ENCODE data around the gene PYURF. TPM values are rescaled to one million over a fixed set of nuclear protein-coding genes. Genes with fewer than 3 reads are reported as not detected.
A peak's percentile ranks its signal among the peaks of the same experiment; 100 is the strongest.

PYURF gene, protein sequence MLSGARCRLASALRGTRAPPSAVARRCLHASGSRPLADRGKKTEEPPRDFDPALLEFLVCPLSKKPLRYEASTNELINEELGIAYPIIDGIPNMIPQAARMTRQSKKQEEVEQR
- 41.6 and 46.6 TPM in 2 replicates for total RNA-seq (2022)
- Bru-seq, nascent RNA, result percentile 92 among the genes with signal in this experiment
- percentile 95 among the genes with signal in this experiment for BruChase-seq, experiment 1, labeled RNA remaining after a 2-hour chase
- percentile 98 among the genes with signal in this experiment for BruChase-seq, experiment 2, labeled RNA remaining after a 6-hour chase
- long read RNA-seq, transcript PYURF-201 (2 exons, 1,361 nt), result major isoform, 228 of 232 reads
- long read RNA-seq, partial matches to known transcripts, result 2 of 232 reads
- long read RNA-seq, other reads (novel, unspliced or antisense), result 2 of 232 reads

DNA sequence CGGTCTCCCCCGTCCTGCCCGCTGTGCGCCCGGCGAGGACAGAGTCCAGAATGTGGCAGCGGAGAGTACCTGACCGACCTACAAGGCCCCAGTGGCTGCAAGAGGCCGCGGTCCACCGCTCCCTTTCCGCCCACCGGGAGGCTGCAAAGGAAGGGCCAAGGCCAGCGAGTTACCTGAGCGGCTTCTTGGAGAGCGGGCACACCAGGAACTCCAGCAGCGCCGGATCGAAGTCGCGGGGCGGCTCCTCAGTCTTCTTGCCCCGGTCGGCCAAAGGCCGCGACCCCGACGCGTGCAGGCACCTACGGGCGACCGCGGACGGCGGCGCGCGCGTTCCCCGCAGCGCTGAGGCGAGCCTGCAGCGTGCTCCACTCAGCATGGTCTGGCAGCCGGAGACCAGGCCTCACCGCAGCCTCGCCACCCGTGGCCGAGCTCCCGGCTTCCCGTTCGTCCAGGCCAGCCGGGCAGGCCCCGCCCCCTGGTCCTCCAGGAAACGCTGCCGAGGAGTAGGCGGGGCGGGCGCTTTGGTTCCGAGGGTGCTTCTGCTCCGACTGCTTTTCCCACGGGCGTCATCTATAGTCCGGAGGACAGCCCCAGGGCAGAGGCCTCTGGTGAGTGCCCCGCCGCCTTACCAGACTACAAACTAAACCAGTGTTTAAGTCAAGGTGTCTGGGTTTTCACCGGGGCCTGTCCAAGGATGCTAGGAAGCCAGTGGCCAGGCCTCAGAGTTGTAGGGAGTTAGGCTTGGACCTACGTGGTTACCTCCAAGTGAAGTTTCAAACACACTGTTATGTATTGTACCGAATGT lies at the start of gene PYURF:
PYURF (minus strand) TSS at position 452 of the 805 bp plus-strand sequence; CDS start at position 376, 76 bp downstream.
- H3K36me3 ChIP-seq (ENCODE audit: control insufficient read depth, insufficient read depth, low read length), result no peaks in the 10 kb centered on the region
- DNase-seq, result peak; percentile 93 to 95
- H3K27me3 ChIP-seq (replicated peaks; ENCODE audit: control insufficient read depth, insufficient read depth, low read length), result no peaks in the 10 kb centered on the region
- TF ChIP-seq CTCF (IDR thresholded peaks at IDR 0.05; ENCODE audit: insufficient read depth in 1 of 2, low read depth in 1 of 2, low read length in 1 of 2, severe bottlenecking in 1 of 2, unreplicated experiment in 1 of 2), result no peak
- Mint-ChIP-seq H3K9me3 (ENCODE audit: unreplicated experiment) (no peaks in the 10 kb centered on the region), H3K27me3 (ENCODE audit: insufficient read depth, unreplicated experiment) (no peaks in the 10 kb centered on the region), H3K4me1 (ENCODE audit: low read depth, unreplicated experiment) (peaks cover 7% of the 10 kb centered on the region), H3K4me3 (ENCODE audit: unreplicated experiment) (peak within 1 kb of the TSS; percentile 93), H3K36me3 (ENCODE audit: insufficient read depth, unreplicated experiment) (peaks cover 12% of the 10 kb centered on the region), H3K27ac (ENCODE audit: unreplicated experiment) (peak within 1 kb of the TSS; percentile 91)
- no TSS peak for BruUV-seq (replicated peaks)
- intact Hi-C loops (cut with micrococcal nuclease; ENCODE audit: unreplicated experiment), result loop anchor here (2.0 kb wide), 2 partner anchors 145 to 239 kb away; partner anchors contain the start of genes HERC6 and PPM1K
- H3K4me1 ChIP-seq, result peaks cover 7% of the 10 kb centered on the region; the same call in 1 of the 2 replicates
- H3K9me3 ChIP-seq, result no peaks in the 10 kb centered on the region
- ChIA-PET CTCF (interaction anchor here (0.7 to 2.0 kb wide), 2 partner anchors 136 to 304 kb away, joined by 3 to 25 read pairs; no protein-coding TSS in a partner anchor), POLR2A (interaction anchor here (1.6 kb wide), 1 partner anchor 136 kb away, joined by 6 read pairs; no protein-coding TSS in a partner anchor)
- H3K4me3 ChIP-seq (ENCODE audit: low read depth, low read length), result peak within 1 kb of the TSS; percentile 56

DNA sequence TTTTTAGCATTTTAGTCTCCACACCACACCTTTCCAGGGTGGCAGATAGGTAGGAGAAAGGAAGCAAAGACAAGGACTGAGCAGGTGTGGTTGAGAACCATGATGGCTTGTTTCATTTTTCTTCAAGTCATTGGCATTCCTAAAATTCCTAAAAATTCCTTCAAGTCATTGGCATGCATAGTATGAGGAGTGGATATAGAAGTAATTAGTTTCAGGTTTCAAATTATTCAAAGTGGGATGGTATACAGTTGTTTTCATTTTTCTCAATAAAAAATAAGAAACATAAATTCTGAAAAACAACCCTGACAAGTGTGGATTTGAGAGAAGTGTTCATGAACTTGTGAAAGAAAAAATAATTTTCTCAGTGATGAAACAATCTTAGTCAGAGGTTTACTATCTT lies 46.4 kb upstream of the PYURF start:
- peaks cover 4% of the 10 kb centered on the region for H3K4me1 ChIP-seq
- BruUV-seq (replicated peaks), result no TSS peak
- Mint-ChIP-seq H3K4me3 (ENCODE audit: unreplicated experiment) (no peak overlapping the region), H3K36me3 (ENCODE audit: insufficient read depth, unreplicated experiment) (no peaks in the 10 kb centered on the region), H3K9me3 (ENCODE audit: unreplicated experiment) (no peaks in the 10 kb centered on the region), H3K27ac (ENCODE audit: unreplicated experiment) (no peak overlapping the region), H3K27me3 (ENCODE audit: insufficient read depth, unreplicated experiment) (peaks cover 9% of the 10 kb centered on the region), H3K4me1 (ENCODE audit: low read depth, unreplicated experiment) (peaks cover 7% of the 10 kb centered on the region)
- no peak overlapping the region for H3K4me3 ChIP-seq (ENCODE audit: low read depth, low read length)
- ChIA-PET POLR2A (no interaction called here), CTCF (no interaction called here)
- DNase-seq, result no peak
- H3K9me3 ChIP-seq, result no peaks in the 10 kb centered on the region
- H3K36me3 ChIP-seq (ENCODE audit: control insufficient read depth, insufficient read depth, low read length), result no peaks in the 10 kb centered on the region
- H3K27me3 ChIP-seq (replicated peaks; ENCODE audit: control insufficient read depth, insufficient read depth, low read length), result no peaks in the 10 kb centered on the region
- TF ChIP-seq CTCF (IDR thresholded peaks at IDR 0.05; ENCODE audit: insufficient read depth in 1 of 2, low read depth in 1 of 2, low read length in 1 of 2, severe bottlenecking in 1 of 2, unreplicated experiment in 1 of 2), result no peak
- intact Hi-C loops (cut with micrococcal nuclease; ENCODE audit: unreplicated experiment), result no loop called here

DNA sequence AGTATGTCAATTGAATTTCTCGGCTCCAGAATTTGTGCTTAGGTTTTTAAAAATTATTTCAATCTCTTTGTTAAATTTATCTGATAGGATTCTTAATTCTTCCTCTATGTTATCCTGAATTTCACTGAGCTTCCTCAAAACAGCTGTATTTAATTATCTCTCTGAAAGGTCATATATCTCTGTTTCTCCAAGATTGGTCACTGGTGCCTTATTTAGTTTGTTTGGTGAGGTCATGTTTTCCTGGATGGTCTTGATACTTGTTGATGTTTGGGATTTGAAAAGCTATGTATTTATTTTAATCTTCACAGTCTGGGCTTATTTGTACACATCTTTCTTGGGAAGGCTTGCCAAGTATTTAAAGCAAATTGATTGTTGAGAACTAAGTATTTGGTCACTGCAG lies 44.0 kb upstream of the PYURF start:
- TF ChIP-seq CTCF (IDR thresholded peaks at IDR 0.05; ENCODE audit: insufficient read depth in 1 of 2, low read depth in 1 of 2, low read length in 1 of 2, severe bottlenecking in 1 of 2, unreplicated experiment in 1 of 2), result no peak
- H3K4me1 Mint-ChIP-seq (ENCODE audit: low read depth, unreplicated experiment), result peaks cover 7% of the 10 kb centered on the region
- Histone ChIP-seq H3K4me1 (no peaks in the 10 kb centered on the region; the same call in 1 of the 2 replicates), H3K4me3 (ENCODE audit: low read depth, low read length) (no peak overlapping the region), H3K27me3 (replicated peaks; ENCODE audit: control insufficient read depth, insufficient read depth, low read length) (no peaks in the 10 kb centered on the region), H3K9me3 (no peaks in the 10 kb centered on the region), H3K36me3 (ENCODE audit: control insufficient read depth, insufficient read depth, low read length) (no peaks in the 10 kb centered on the region)
- CTCF ChIA-PET, result no interaction called here
- H3K9me3 Mint-ChIP-seq (ENCODE audit: unreplicated experiment), result no peaks in the 10 kb centered on the region
- POLR2A ChIA-PET, result no interaction called here
- H3K36me3 Mint-ChIP-seq (ENCODE audit: insufficient read depth, unreplicated experiment), result no peaks in the 10 kb centered on the region
- H3K27ac Mint-ChIP-seq (ENCODE audit: unreplicated experiment), result no peak overlapping the region
- peaks cover 16% of the 10 kb centered on the region for H3K27me3 Mint-ChIP-seq (ENCODE audit: insufficient read depth, unreplicated experiment)
- no TSS peak for BruUV-seq (replicated peaks)
- intact Hi-C loops (cut with micrococcal nuclease; ENCODE audit: unreplicated experiment), result no loop called here
- H3K4me3 Mint-ChIP-seq (ENCODE audit: unreplicated experiment), result no peak overlapping the region
- no peak for DNase-seq
